ENCODE results near the gene KCTD7.
"Not testable (repeated sequence)": the region's sequence is repeated elsewhere in the genome, so short reads cannot be mapped to it uniquely, and the experiment has no call there.

The KCTD7 gene

GRCh38 chr7:66668677-66669076 is 40.0 kb downstream of the KCTD7 start:
- peaks cover 8% of the 10 kb centered on the region for H3K36me3 ChIP-seq (ENCODE audit: insufficient read depth, low read length)
- no peaks in the 10 kb centered on the region for H3K27me3 ChIP-seq (ENCODE audit: insufficient read depth, low read length)
- no peaks in the 10 kb centered on the region for H3K4me1 ChIP-seq (ENCODE audit: insufficient read depth, low read length)
- H2AFZ ChIP-seq (ENCODE audit: low read depth, low read length), result no peak overlapping the region
- no peaks in the 10 kb centered on the region for H3K9me3 ChIP-seq (ENCODE audit: low read length)
- H3K4me3 ChIP-seq (ENCODE audit: low read length), result no peak overlapping the region

- Histone ChIP-seq H3K27me3 (ENCODE audit: insufficient read depth, low read length) (no peaks in the 10 kb centered on the region), H3K4me3 (ENCODE audit: low read length) (no peak overlapping the region), H2AFZ (ENCODE audit: low read depth, low read length) (no peak overlapping the region), H3K4me1 (ENCODE audit: insufficient read depth, low read length) (no peaks in the 10 kb centered on the region), H3K36me3 (ENCODE audit: insufficient read depth, low read length) (peaks cover 8% of the 10 kb centered on the region), H3K9me3 (ENCODE audit: low read length) (no peaks in the 10 kb centered on the region)
These were observed 40.4 kb downstream of the KCTD7 start for GRCh38 chr7:66669088-66669487.

- Histone ChIP-seq H3K27me3 (ENCODE audit: insufficient read depth, low read length) (no peaks in the 10 kb centered on the region), H3K9me3 (ENCODE audit: low read length) (no peaks in the 10 kb centered on the region), H3K36me3 (ENCODE audit: insufficient read depth, low read length) (peaks cover 8% of the 10 kb centered on the region), H3K4me1 (ENCODE audit: insufficient read depth, low read length) (no peaks in the 10 kb centered on the region), H3K4me3 (ENCODE audit: low read length) (no peak overlapping the region), H2AFZ (ENCODE audit: low read depth, low read length) (no peak overlapping the region)
These were observed 40.8 kb downstream of the KCTD7 start for GRCh38 chr7:66669496-66669895.

- Histone ChIP-seq H3K4me1 (ENCODE audit: insufficient read depth, low read length) (no peaks in the 10 kb centered on the region), H3K27me3 (ENCODE audit: insufficient read depth, low read length) (no peaks in the 10 kb centered on the region), H3K9me3 (ENCODE audit: low read length) (no peaks in the 10 kb centered on the region), H3K36me3 (ENCODE audit: insufficient read depth, low read length) (peaks cover 8% of the 10 kb centered on the region), H3K4me3 (ENCODE audit: low read length) (no peak overlapping the region), H2AFZ (ENCODE audit: low read depth, low read length) (no peak overlapping the region)
These were observed 42.4 kb downstream of the KCTD7 start for GRCh38 chr7:66671034-66671433.

- not testable (repeated sequence) for H3K9me3 ChIP-seq (ENCODE audit: low read length); H3K27me3 ChIP-seq (ENCODE audit: insufficient read depth, low read length); H2AFZ ChIP-seq (ENCODE audit: low read depth, low read length); H3K4me1 ChIP-seq (ENCODE audit: insufficient read depth, low read length); H3K4me3 ChIP-seq (ENCODE audit: low read length); H3K36me3 ChIP-seq (ENCODE audit: insufficient read depth, low read length)
These were observed 42.8 kb downstream of the KCTD7 start for GRCh38 chr7:66671486-66671885.

GRCh38 chr7:66672432-66673123 is 43.9 kb downstream of the KCTD7 start:
- not testable (repeated sequence) for H3K27me3 ChIP-seq (ENCODE audit: insufficient read depth, low read length); H3K4me3 ChIP-seq (ENCODE audit: low read length); H3K4me1 ChIP-seq (ENCODE audit: insufficient read depth, low read length); H2AFZ ChIP-seq (ENCODE audit: low read depth, low read length); H3K9me3 ChIP-seq (ENCODE audit: low read length)
- H3K36me3 ChIP-seq (ENCODE audit: insufficient read depth, low read length), result peaks cover 11% of the 10 kb centered on the region

- peaks cover 11% of the 10 kb centered on the region for H3K36me3 ChIP-seq (ENCODE audit: insufficient read depth, low read length)
- not testable (repeated sequence) for H3K4me1 ChIP-seq (ENCODE audit: insufficient read depth, low read length); H2AFZ ChIP-seq (ENCODE audit: low read depth, low read length); H3K9me3 ChIP-seq (ENCODE audit: low read length); H3K4me3 ChIP-seq (ENCODE audit: low read length); H3K27me3 ChIP-seq (ENCODE audit: insufficient read depth, low read length)
These were observed 44.5 kb downstream of the KCTD7 start for GRCh38 chr7:66673124-66673640.

GRCh38 chr7:66679633-66680244 is 51.1 kb downstream of the KCTD7 start:
- peaks cover 2% of the 10 kb centered on the region for H3K36me3 ChIP-seq (ENCODE audit: insufficient read depth, low read length)
- peaks cover 22% of the 10 kb centered on the region for H3K4me1 ChIP-seq (ENCODE audit: insufficient read depth, low read length)
- H2AFZ ChIP-seq (ENCODE audit: low read depth, low read length), result no peak overlapping the region
- no peaks in the 10 kb centered on the region for H3K9me3 ChIP-seq (ENCODE audit: low read length)
- no peak overlapping the region for H3K4me3 ChIP-seq (ENCODE audit: low read length)
- no peaks in the 10 kb centered on the region for H3K27me3 ChIP-seq (ENCODE audit: insufficient read depth, low read length)

GRCh38 chr7:66681491-66682349 is 53.0 kb downstream of the KCTD7 start:
- H3K9me3 ChIP-seq (ENCODE audit: low read length), result no peaks in the 10 kb centered on the region
- peaks cover under 1% of the 10 kb centered on the region for H3K36me3 ChIP-seq (ENCODE audit: insufficient read depth, low read length)

GRCh38 chr7:66682350-66683093 is 53.8 kb downstream of the KCTD7 start:
- Histone ChIP-seq H3K4me3 (ENCODE audit: low read length) (peak overlapping the region; percentile 85), H3K36me3 (ENCODE audit: insufficient read depth, low read length) (no peaks in the 10 kb centered on the region), H3K4me1 (ENCODE audit: insufficient read depth, low read length) (peaks cover 22% of the 10 kb centered on the region), H2AFZ (ENCODE audit: low read depth, low read length) (peak overlapping the region; percentile 95), H3K27me3 (ENCODE audit: insufficient read depth, low read length) (no peaks in the 10 kb centered on the region), H3K9me3 (ENCODE audit: low read length) (no peaks in the 10 kb centered on the region)

More at GRCh38 chr7:66681491-66682349, 53.0 kb downstream of the KCTD7 start:
- H2AFZ ChIP-seq (ENCODE audit: low read depth, low read length), result peak overlapping the region; percentile 95
- peak overlapping the region; percentile 85 for H3K4me3 ChIP-seq (ENCODE audit: low read length)
- peaks cover 22% of the 10 kb centered on the region for H3K4me1 ChIP-seq (ENCODE audit: insufficient read depth, low read length)
- no peaks in the 10 kb centered on the region for H3K27me3 ChIP-seq (ENCODE audit: insufficient read depth, low read length)

GRCh38 chr7:66683094-66683769 is 54.6 kb downstream of the KCTD7 start:
- H3K4me3 ChIP-seq (ENCODE audit: low read length), result peak overlapping the region; percentile 85
- not testable (repeated sequence) for H3K27me3 ChIP-seq (ENCODE audit: insufficient read depth, low read length); H3K9me3 ChIP-seq (ENCODE audit: low read length); H3K36me3 ChIP-seq (ENCODE audit: insufficient read depth, low read length)
- H2AFZ ChIP-seq (ENCODE audit: low read depth, low read length), result peak overlapping the region; percentile 95
- peaks cover 22% of the 10 kb centered on the region for H3K4me1 ChIP-seq (ENCODE audit: insufficient read depth, low read length)

GRCh38 chr7:66683770-66684123 is 55.1 kb downstream of the KCTD7 start:
- Histone ChIP-seq H3K4me3 (ENCODE audit: low read length) (no peak overlapping the region), H3K27me3 (ENCODE audit: insufficient read depth, low read length) (no peaks in the 10 kb centered on the region), H3K36me3 (ENCODE audit: insufficient read depth, low read length) (no peaks in the 10 kb centered on the region)

More at GRCh38 chr7:66683770-66684123, 55.1 kb downstream of the KCTD7 start:
- H3K4me1 ChIP-seq (ENCODE audit: insufficient read depth, low read length), result peaks cover 20% of the 10 kb centered on the region
- H2AFZ ChIP-seq (ENCODE audit: low read depth, low read length), result no peak overlapping the region
- no peaks in the 10 kb centered on the region for H3K9me3 ChIP-seq (ENCODE audit: low read length)

Data from neuron (in vitro differentiated cells).